Peyer's patch (tissue), 4 donors: ENCODE data around the gene SYTL2.

Experiments
- CTCF ChIP-seq, 6 experiments: fragments of 450-650 bp in 4 of 6; fragments of 200-600 bp in 2 of 6; sonication (generic) in 1 of 6; IDR thresholded peaks; one replicate each; pipeline ENCODE4 v1.5.1; 2017 to 2019; ENCODE audit warnings: antibody characterized with exemption in 6 of 6, mild to moderate bottlenecking in 3 of 6, moderate library complexity in 1 of 6
- POLR2A ChIP-seq, 2 donors: fragments of 450-650 bp; IDR thresholded peaks; one replicate each; pipeline ENCODE4 v1.5.1; 2017; ENCODE audit warnings: antibody characterized with exemption in 2 of 2, mild to moderate bottlenecking in 2 of 2, moderate library complexity in 2 of 2

GRCh38 chr11:85843929-85844328, 33.0 kb upstream of the SYTL2 start:
- no peak for TF ChIP-seq POLR2A (IDR thresholded peaks at IDR 0.05)
- no peak for TF ChIP-seq CTCF (IDR thresholded peaks at IDR 0.05)
